Gastroesophageal sphincter (tissue), 3 donors: ENCODE results near the gene IFNA2.

ENCODE experiments used
- CTCF ChIP-seq, 4 experiments: fragments of 200-600 bp in 2 of 4; fragments of 450-650 bp in 2 of 4; sonication (generic) in 1 of 4; IDR thresholded peaks; one replicate each; pipeline ENCODE4 v1.5.1; 2017 to 2019; ENCODE audit warnings: antibody characterized with exemption in 4 of 4, mild to moderate bottlenecking in 2 of 4, moderate library complexity in 2 of 4
- EP300 ChIP-seq: sonication (generic); formaldehyde crosslinking; IDR thresholded peaks from one replicate; pipeline ENCODE4 v1.6.1; 2017; ENCODE audit warnings: antibody characterized with exemption, mild to moderate bottlenecking
- POLR2A ChIP-seq, 2 donors: fragments of 450-650 bp; IDR thresholded peaks; one replicate each; pipeline ENCODE4 v1.6.1; 2017; ENCODE audit warnings: antibody characterized with exemption in 2 of 2, mild to moderate bottlenecking in 2 of 2, moderate library complexity in 1 of 2
- POLR2AphosphoS5 ChIP-seq: sonication (generic); formaldehyde crosslinking; IDR thresholded peaks from one replicate; pipeline ENCODE4 v1.6.1; 2017; ENCODE audit warnings: antibody characterized with exemption

DNA sequence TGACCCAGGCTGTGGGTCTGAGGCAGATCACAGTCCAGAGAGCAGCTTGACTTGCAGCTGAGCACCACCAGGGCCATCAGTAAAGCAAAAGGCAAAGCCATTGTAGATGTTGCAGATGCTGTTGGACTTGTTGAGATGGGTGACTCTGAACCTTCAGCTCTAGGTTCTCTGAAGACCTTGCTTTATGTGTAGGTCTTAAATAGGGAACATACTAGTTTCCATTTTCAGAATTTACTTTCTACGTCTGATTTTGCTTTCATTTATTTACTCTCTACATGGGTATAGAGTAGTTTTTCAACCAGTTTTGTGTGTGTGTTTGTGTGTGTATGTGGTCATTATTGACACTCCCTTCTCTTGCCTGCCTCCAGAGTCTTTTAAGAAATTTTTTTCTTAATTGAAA lies 34.4 kb downstream of the IFNA2 start, which contains the start of gene IFNA6:
- TF ChIP-seq POLR2AphosphoS5 = no peak
- no peak for TF ChIP-seq POLR2A (IDR thresholded peaks at IDR 0.05)
- TF ChIP-seq CTCF (IDR thresholded peaks at IDR 0.05) = no peak
- no peak for TF ChIP-seq EP300
